Activated CD4-positive, alpha-beta T cell treated with anti-CD3 and anti-CD28 coated beads, Interleukin-2, Interleukin-4, amounts not matched to agents 100 ng/mL and 50 ng/mL, durations not matched to agents 16 hours and 8 hours (primary cell): ENCODE results near the gene GARIN5B.
"Not testable (repeated sequence)": the region's sequence is repeated elsewhere in the genome, so short reads cannot be mapped to it uniquely, and the experiment has no call there.

Experiments used
- DNase-seq: peaks from one replicate; pipeline ENCODE4 v3.0.0-alpha.2; 2020; ENCODE audit warnings: low spot score

GARIN5B gene

DNA sequence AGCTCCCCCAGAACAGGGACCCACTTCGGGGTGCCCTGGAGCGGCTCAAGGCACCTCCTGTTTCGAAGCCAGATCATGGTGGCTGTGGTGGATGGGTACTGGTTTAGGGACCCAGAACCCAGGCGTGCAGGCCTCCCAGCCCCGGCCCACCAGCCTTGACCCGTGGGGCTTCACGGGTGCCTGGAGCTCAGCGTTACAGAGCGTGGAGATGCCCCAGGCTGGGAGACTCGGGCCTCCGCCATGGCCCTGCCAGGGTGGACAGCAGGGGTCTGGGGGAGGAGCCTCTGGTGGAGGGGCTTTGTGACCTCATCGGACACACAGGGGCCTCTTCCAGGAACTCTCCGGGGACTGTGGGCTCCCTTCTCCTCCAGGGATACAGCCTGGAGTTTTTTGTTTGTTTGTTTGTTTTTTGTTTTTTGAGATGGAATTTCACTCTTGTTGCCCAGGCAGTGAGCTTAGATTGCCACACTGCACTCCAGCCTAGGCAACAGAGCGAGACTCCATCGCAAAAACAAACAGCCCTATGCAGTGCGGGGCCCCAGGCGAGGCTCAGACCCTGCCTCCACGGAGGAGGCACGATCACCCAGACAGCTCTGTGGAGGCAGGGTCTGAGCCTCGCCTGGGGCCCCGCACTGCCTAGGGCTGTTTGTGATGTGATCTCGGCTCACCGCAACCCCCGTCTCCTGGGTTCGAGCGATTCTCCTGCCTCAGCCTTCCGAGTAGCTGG is at the start of gene GARIN5B:
Gene GARIN5B (minus strand): TSS at position 271 of the 727 bp plus-strand sequence. CDS start 194 bp downstream, at position 77.
- DNase-seq = no peak

- no peak for DNase-seq
Measured at GRCh38 chr19:55410168-55410567, 47.1 kb upstream of the GARIN5B start.

DNA sequence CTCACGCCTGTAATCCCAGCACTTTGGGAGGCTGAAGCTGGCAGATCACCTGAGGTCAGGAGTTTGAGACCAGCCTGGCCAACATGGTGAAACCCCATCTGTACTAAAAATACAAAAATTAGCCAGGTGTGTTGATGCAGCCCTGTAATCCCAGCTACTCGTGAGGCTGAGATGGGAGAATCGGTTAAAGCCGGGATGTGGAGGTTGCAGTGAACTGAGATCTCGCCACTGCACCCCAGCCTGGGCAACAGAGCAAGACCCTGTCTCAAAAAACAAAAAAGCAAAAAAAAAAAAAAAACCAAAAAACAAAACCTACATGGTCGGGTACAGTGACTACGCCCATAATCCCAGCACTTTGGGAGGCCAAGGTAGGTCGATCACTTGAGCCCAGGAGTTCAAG is 46.1 kb upstream of the GARIN5B start:
- DNase-seq = not testable (repeated sequence)

DNA sequence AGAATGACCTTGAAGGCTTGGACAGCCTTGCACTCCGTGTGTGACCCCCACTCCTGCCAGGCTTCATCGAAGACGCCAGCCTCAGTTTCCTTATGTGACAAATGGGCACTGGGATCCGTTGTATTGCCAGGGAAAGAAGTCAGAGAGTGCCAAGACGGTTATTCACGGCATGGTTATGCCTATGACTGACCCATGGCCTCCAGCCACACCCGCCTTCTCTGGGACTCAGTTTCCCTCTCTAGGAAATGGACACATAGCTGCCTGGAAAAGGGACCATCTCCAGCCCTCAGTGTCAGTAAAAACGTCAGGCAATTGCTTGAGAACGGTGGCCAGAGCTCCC is 45.4 kb upstream of the GARIN5B start:
- no peak for DNase-seq

GRCh38 chr19:55407800-55408532 is 44.9 kb upstream of the GARIN5B start:
- DNase-seq = peak; percentile 98

GRCh38 chr19:55407550-55407799 is 44.4 kb upstream of the GARIN5B start, which contains the start of gene UBE2S:
TSS of gene UBE2S (minus strand) at chr19:55407788. CDS start at chr19:55407589, 199 bp downstream.
- DNase-seq = not testable (repeated sequence)

- peak; percentile 25 for DNase-seq
Measured at GRCh38 chr19:55406826-55407549, 43.9 kb upstream of the GARIN5B start.

DNA sequence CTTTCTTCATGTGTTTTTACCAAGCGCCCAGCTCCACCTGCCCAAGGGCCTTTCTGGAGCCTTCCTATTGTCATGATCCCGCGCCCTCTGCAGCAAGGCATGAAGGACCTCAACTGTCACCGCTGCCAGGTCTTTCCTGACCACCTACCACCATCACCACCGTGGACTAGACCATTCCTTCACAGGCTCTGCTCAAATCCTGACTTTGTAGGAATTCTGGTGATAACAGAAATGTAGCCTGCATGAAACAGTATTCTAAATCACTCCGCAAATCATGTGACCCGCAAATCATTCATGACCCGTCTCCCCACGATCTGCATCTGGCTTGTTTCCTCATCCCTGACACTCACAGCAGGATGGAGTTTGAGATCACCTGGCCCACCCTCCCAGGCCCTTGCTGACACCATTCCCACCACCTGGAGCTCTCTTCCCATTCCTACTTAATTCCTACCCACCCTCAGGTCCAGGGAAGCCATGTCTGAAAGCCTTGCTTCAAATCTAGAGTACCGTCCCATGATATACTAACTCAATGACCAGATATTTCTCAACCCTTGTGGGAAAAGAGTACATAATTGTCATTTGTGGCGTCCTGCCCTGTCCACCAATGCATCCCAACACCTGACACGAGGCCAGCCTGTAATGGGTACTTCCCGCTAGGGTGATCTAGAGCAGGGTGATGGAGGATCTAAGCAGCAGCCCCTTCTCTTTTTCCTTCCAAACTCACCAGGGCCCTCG is 43.2 kb upstream of the GARIN5B start:
- DNase-seq = no peak

DNA sequence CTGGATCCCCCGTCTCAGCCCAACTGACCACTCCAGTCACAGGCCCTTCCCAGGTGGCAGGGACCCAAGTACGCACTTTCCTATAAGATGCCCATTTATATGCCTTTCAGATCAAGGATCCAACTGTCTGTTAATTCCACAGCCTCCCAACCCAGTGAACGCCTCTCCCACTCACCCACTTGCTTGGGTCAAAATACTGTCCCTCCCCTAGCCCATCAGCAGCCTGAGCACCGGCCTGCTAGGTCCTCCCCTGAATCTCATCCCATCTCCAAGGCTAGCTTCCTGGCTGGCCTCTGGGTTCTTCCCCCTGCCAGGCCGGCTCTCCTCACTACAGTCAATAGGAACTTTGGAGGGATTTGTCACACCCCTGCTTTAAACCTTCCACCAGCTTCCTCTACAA is 42.6 kb upstream of the GARIN5B start:
- DNase-seq = no peak

DNA sequence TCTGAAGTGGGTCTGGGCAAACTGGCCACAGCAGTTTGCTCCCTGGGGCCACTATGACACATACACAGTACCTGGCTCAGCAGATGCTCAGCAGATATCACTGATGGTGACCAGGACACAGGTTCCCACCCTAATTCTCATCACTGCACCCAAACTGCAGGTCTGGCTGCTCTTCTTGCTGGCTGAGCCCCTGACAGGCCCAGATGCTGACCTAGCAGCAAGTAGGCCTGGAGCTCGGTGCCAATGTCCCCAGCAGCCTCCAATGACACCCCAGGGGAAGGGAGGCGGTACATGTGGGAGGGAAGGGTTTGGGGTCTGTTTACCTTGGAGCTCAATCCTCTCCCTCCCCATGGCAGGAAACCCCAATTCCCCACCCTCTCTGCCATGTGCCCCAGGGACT is 39.4 kb upstream of the GARIN5B start:
- DNase-seq = no peak

DNA sequence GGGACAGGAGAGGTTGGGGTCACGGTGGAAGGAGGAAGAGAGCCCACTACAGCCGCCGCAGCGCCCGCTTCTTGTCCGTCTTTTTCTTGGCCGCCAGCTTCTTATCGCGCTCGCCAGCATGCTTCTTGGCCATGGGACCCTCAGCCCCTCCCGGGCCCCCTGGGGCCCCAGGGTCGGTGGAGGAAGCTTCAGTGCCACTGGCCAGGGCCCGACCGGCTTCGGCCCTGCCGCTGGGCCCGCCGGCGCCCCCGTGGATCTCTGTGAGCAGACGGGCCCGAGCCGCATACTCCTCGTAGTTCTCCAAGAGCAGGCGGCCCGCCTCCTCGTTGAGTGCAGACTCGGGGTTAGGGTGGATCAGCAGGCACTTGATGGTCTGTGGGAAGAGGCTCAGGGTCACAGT is 38.3 kb upstream of the GARIN5B start:
- DNase-seq = not testable (repeated sequence)

DNA sequence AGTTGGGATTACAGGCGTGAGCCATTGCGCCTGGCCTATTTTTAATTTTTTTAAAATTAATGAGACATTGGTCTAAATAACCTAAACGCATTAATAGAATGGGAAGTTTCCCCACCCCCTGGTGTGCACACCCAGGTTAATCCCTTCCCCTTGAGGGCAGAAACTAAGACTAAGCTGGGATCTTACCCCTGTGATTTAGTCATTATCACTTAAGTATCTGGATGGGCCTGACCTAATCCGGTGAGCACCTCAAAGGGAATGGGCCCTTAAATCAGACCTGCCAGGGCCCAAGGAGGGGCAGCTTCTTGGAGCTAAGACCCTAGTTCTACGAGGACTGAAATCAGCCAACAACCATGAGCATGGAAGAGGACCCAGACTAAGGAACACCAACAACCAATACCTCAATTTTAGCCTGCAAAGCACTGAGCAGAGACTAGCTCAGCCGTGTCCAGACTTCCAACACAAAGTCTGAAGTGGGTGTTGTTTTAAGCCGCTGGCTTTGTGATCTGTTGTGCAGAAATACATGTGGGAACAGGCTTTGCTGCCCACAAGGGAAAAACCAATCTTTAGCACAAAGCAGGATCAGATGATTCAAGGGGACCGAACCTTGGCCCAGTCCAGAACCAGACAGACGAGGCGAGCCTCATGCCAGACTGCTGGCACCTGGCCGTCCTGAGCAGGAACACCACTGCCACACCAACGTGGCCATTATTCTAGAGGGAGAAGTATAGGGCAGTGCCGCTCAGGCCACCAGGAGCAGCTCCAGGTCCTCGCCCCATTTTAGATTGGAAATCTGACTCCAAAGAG is 37.4 kb upstream of the GARIN5B start:
- no peak for DNase-seq

- DNase-seq = peak; percentile 62
Measured at GRCh38 chr19:55398200-55398925, 35.3 kb upstream of the GARIN5B start.

GRCh38 chr19:55392820-55393761 is 30.0 kb upstream of the GARIN5B start:
- DNase-seq = no peak

DNA sequence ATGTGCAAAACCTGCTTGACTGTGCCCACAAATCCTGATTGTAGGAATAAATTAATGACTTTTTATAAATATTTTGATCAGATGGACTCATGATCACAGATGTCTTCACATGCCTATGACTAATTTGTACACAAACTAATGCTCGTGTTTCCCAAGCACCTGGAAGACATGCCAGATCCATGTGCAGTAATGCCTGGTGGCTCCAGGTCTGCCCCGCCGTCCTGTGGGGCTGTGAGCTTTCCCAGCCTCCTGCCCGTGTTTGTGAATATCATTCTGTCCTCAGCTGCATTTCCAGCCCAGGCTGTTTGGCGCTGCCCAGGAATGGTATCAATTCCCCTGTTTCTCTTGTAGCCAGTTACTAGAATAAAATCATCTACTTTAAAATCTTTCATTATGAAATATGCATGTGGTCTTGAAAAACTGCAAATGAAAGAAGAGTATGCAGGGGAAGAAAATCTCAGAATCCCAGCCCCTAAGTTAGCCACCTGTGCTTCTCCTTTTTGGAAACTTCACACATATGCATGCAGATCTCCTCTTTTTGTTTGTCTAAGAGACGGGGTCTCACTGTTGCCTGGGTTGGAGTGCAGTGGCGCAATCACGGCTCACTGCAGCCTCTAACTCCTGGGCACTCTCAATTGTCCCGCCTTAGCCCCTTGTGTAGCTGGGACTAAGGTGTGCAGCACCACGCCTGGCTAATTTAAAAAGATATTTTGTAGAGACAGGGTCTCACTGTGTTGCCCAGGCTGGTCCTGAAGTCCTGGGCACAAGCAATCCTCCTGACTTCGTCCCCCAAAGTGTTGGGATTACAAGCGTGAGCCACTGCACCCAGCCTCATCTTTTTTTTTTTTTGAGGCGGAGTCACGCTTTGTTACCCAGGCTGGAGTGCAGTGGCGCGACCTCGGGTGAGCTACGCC is 28.9 kb upstream of the GARIN5B start:
- DNase-seq = no peak

GRCh38 chr19:55391191-55391670 is 28.2 kb upstream of the GARIN5B start:
- no peak for DNase-seq

- no peak for DNase-seq
Measured at GRCh38 chr19:55390461-55390880, 27.4 kb upstream of the GARIN5B start.
